ENCODE data around the gene KAZN.

The KAZN gene

GRCh38 chr1:14679027-14679688 lies 80.7 kb downstream of the KAZN start:
- no peak for DNase-seq

- DNase-seq: no peak
These were observed 82.7 kb downstream of the KAZN start for GRCh38 chr1:14681182-14681581.

DNA sequence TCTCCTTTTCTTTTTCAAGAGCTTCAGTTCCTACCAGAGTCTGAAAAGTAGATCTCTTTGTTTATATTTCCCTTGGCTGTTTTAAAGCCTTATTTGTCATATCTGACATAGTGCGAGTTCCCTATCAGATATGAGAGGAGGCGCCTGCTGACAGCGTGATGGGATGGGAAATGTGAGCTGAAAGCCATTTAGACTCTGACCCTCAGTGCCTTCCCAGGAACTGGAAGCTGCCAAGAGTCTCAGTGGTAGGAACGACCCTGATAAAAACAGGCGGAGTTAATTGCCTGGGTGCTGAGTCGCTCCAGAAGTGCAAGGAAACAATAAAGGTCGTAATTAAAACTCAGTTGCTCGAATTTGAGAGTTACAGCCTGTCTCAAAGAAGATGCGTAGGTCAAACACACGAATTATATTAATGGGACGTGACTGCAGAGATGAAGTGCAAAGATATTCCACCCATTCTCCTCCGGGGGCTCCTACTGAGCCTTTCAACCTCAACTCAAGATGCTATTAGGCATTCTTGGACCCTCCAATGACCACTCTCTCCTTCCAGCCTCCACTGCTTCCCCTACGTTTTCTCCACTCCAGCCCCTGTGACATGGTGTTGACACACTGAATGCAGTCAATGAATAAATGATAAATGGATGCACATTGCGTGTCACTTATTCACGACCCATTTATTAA lies 84.6 kb downstream of the KAZN start:
- DNase-seq: no peak

DNA sequence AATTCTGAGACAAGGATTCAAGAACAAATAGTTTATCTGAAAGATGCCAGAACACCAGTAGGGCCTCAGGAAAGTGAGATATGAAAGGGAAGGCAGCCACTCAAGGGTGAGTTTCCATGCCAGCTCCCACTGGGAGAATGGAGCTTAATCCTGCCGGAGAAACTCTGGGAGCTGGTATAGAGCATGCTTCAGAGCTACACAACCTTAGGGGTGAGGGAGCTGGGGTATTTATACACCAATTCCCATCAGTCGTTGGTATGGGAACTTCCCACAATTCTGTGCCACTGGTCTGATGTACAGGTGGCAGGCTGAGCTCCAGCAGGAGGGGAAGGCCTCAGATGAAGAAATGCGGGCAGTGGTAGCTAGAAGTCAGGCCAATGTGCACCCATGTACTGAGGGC lies 86.6 kb downstream of the KAZN start:
- DNase-seq: no peak

GRCh38 chr1:14686701-14687100 lies 88.2 kb downstream of the KAZN start:
- DNase-seq: no peak

GRCh38 chr1:14687147-14687546 lies 88.7 kb downstream of the KAZN start:
- DNase-seq: no peak

GRCh38 chr1:14689996-14690615 lies 91.6 kb downstream of the KAZN start:
- DNase-seq: no peak

DNA sequence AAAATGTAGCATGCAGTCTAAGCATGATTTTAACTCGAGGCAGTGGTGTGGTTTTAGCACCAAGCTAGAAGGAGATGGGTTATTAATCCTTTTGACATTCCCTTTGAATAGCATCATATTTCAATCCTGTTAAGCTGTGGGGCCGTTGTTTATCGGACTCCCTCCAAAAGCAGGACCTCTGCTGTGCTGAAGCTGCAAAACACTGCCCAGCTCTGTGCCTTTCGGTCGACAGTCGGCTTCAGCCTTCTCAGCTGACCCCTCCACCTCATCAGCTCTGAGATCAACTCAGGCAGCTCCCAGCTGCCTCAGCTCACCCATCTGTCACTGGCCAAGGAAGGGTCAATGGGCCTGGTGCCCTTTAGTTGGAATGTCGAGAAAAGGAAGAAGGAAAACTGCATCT lies 95.5 kb downstream of the KAZN start:
- DNase-seq: no peak

DNA sequence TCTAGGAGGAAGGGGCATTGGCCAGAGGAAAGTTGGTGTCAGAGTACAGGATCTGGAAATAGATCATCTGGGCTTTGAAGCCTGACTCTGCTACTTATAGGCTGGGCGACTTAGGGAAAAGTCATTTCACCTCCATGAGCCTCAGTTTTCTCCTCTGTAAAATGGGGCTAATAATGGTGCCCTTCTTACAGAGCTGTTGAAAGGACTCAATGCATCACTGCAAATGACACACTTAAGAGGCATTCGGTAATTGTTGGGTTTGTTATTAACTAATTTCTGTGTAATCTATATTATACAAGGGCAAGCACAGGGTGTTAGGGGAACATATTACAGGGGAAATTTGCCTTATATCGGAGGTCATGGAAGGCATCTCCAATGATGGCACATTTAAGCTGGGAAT lies 96.1 kb downstream of the KAZN start:
- no peak for DNase-seq

- DNase-seq: no peak
These were observed 98.3 kb downstream of the KAZN start for GRCh38 chr1:14696761-14697160.

GRCh38 chr1:14697353-14697752 lies 98.9 kb downstream of the KAZN start:
- no peak for DNase-seq

DNA sequence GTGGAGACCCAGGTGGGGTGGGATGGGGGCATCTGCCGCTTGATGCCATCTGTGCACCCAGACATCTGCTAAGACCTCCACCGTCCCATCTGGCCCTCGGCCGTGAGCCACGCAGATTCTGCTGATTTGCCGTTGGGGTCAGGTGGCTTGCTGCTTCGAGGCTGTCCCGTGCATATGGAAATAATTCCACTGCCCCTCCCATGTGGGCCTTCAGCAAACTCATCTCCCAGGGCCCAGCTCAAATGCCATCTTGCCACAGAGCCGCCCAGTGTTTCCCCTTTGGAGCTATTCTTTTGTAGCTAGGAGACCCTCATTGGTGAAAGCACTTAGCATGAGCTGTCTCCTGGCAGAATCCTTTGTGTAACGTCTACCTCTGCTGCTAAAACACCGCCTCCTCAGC lies 99.8 kb downstream of the KAZN start:
- DNase-seq: no peak

- no peak for DNase-seq
These were observed 101.1 kb downstream of the KAZN start for GRCh38 chr1:14699620-14700019.

DNA sequence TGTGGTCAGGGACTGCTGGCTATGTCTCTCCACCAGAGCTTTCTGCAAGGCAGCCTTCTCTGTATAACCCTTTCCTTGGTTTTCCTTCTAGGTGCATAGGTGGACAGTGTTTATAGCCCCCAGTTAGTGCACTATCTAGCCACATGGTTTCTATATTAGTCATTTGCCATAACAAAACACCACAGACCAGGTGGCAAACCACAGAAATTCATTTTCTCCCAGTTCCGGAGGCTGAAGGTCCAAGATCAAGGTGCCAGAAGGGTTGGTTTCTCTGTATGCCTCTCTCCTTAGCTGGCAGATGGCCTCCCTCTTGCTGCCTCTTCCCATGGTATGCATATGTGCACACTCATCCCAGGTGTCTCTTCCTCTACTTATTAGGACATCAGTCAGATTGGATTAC lies 106.4 kb downstream of the KAZN start:
- DNase-seq: no peak

- DNase-seq: no peak
These were observed 107.3 kb downstream of the KAZN start for GRCh38 chr1:14705824-14706223.

DNA sequence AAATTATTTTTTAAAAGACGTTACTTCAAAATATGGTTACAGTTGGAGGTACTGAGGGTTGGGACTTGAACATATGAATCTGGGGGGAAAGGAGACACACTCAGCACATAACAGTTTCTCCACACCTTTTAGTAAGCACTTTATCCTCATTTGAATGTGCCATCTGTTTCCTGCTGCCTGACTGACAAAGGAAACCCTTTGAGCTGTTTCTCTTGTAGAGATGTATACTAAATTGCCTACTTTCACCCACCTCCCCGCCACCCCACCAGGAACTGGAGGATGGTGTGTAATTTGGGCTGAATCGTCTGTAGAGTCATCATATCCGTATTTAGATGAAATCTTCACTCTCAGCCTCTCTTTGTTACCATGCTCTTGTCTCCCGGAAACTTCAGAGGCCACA lies 108.1 kb downstream of the KAZN start:
- no peak for DNase-seq

GRCh38 chr1:14707531-14708445 lies 109.3 kb downstream of the KAZN start:
- no peak for DNase-seq

DNA sequence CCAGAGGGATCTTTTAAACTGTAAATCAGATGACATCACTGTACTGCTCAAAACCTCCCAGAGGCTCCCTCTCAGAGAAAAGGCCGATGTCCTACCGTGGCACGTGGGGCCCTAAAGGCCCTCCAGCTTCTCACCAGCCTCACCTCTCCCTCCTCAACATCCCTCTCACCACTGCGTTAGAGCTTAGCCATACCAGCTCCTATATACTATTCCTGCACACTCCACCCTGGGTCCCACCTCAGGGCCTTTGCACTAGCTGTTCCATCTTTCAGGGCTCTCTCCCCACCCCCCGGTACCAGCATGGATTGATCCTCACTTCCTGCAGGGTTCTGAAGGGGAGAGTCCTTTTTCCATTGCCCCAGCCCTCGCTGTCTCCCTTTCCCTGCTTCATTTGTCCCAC lies 111.8 kb downstream of the KAZN start:
- DNase-seq: no peak

- DNase-seq: no peak
These were observed 113.7 kb downstream of the KAZN start for GRCh38 chr1:14712136-14712535.

DNA sequence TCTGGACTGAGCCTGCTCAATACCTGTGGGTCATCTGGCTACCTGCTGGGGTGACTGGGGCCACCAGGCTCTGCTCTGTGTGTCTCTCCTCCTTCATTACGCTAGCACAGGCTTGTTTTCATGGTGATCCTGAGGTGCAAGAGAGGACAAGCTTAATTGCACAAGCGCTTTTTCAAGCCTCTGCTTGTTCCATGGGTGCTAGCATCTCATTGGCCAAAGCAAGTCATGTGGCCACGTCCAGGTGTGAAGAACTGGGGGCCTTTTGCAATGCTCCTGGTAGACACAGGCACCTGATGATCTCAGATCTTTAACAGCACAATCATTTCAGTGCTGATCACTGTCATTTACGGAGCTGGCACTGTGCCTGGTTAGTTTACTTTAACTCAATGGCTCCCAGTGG lies 114.6 kb downstream of the KAZN start:
- no peak for DNase-seq

GRCh38 chr1:14715266-14715665 lies 116.8 kb downstream of the KAZN start:
- no peak for DNase-seq

DNA sequence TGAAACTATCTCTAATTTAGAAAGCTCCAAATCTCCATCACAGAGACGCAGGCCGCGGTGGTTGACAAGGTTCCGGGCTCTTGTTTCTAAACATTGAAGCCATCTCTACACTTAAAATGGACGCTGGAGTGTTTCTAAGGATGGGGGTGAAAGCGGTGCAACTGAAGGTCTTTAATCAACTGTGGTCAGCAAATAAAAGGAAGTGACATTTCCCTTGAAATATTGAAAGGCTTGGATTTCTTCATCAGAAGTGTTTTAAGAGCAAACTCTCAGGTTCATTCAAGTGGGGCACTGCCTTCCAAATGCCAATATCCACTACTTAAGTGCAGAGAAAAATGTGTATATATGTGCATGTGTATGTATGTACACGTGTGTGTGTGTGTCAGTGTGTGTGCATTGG lies 117.3 kb downstream of the KAZN start:
- DNase-seq: no peak

DNA sequence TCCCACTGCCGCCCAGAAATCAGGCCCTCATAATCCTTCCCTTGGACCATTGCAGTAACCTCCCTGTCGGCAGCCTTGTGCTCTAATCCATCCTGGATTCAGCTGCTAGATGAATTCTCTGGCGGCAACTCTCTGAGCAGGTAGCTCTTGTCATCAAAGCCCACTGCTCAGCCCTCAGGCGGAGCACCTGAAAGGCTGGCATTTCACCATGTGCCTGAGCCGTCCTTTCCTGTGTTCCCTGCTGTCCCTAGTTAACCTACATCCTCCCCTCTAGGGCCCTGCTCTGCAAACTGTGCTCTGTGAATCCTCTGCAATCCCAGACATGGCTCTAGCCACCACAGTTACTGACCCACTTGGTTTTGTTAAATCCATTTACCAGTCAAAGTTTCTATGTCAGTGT lies 118.0 kb downstream of the KAZN start:
- no peak for DNase-seq

- no peak for DNase-seq
These were observed 120.0 kb downstream of the KAZN start for GRCh38 chr1:14718476-14718875.
